OCI-LY7 (cell line): ENCODE results near the gene ADRB1. TPM values are rescaled to one million over a fixed set of nuclear protein-coding genes. Genes with fewer than 3 reads are reported as not detected.

Experiments used
- BruUV-seq: library from RNA; stranded (reverse); fragments of 400-500 nt; replicated peaks from 2 replicates; lab custom pipeline; 2021; lab: Mats Ljungman, UMichigan
- CTCF ChIA-PET: fragments of 300-600 bp; sonication (Branson Sonifier 250); formaldehyde crosslinking; loops from one replicate; lab custom pipeline; 2022; ENCODE audit warnings: antibody characterized with exemption; ENCODE audit not compliant: unreplicated experiment; lab: Charles Lee
- POLR2A ChIA-PET: fragments of 300-600 bp; sonication (Branson Sonifier 250); formaldehyde crosslinking; loops from one replicate; lab custom pipeline; 2022; ENCODE audit warnings: antibody characterized with exemption; lab: Charles Lee
- DNase-seq: peaks from one replicate; pipeline ENCODE4 v3.0.0-alpha.2; 2015; ENCODE audit warnings: low spot score
- H2AFZ ChIP-seq: fragments of 200-600 bp; sonication (generic), shearing (Covaris generic); 2 replicates; pipeline ENCODE4 v1.6.1; 2014; ENCODE audit warnings: mild to moderate bottlenecking, antibody characterized with exemption, low read length, moderate library complexity
- H3K27ac ChIP-seq: fragments of 200-600 bp; sonication (generic); 2 replicates; pipeline ENCODE4 v1.5.1; 2014; ENCODE audit warnings: mixed run types, low read depth, mild to moderate bottlenecking, moderate library complexity, low read length, inconsistent platforms; ENCODE audit not compliant: poor library complexity, severe bottlenecking
- H3K36me3 ChIP-seq: fragments of 200-600 bp; sonication (generic); 2 replicates; pipeline ENCODE4 v1.6.1; 2014; ENCODE audit warnings: mild to moderate bottlenecking, antibody characterized with exemption, low read length, moderate library complexity, mixed read lengths; ENCODE audit not compliant: insufficient read depth
- H3K4me1 ChIP-seq: fragments of 200-600 bp; sonication (generic); 2 replicates; pipeline ENCODE4 v1.5.1; 2014; ENCODE audit warnings: mild to moderate bottlenecking, low read length; ENCODE audit not compliant: insufficient read depth, poor library complexity, severe bottlenecking
- H3K4me2 ChIP-seq: fragments of 200-600 bp; sonication (generic); 2 replicates; pipeline ENCODE4 v1.6.1; 2014; ENCODE audit warnings: mild to moderate bottlenecking, low read length
- H3K4me3 ChIP-seq: fragments of 200-600 bp; sonication (generic); 2 replicates; pipeline ENCODE4 v1.5.1; 2014; ENCODE audit warnings: mild to moderate bottlenecking, low read depth, low read length; ENCODE audit not compliant: poor library complexity, severe bottlenecking
- H3K79me2 ChIP-seq: fragments of 200-600 bp; sonication (generic); 2 replicates; pipeline ENCODE4 v1.6.1; 2016; ENCODE audit warnings: low read depth, mild to moderate bottlenecking, low read length, moderate library complexity, mixed read lengths; ENCODE audit not compliant: insufficient read depth
- H3K9me2 ChIP-seq: fragments of 200-600 bp; sonication (generic); 2 replicates; pipeline ENCODE4 v1.6.1; 2016; ENCODE audit warnings: mild to moderate bottlenecking, low read length, mixed read lengths; ENCODE audit not compliant: insufficient read depth
- H3K9me3 ChIP-seq: fragments of 200-600 bp; sonication (generic); 2 replicates; pipeline ENCODE4 v1.6.1; 2014; ENCODE audit warnings: mild to moderate bottlenecking, mixed run types, low read length, mixed read lengths
- H4K20me1 ChIP-seq: fragments of 200-600 bp; sonication (generic); 2 replicates; pipeline ENCODE4 v1.6.1; 2014; ENCODE audit warnings: mild to moderate bottlenecking, antibody characterized with exemption, low read length, moderate library complexity, mixed read lengths; ENCODE audit not compliant: insufficient read depth
- CTCF ChIP-seq: fragments of 200-600 bp; sonication (generic); conservative IDR thresholded peaks from 2 replicates; pipeline ENCODE4 v1.5.1; 2014; ENCODE audit warnings: mild to moderate bottlenecking, antibody characterized with exemption, low read length, moderate library complexity, mixed read lengths
- EZH2phosphoT487 ChIP-seq: fragments of 200-600 bp; sonication (generic); IDR thresholded peaks from 2 replicates; pipeline ENCODE4 v1.6.1; 2018; ENCODE audit warnings: low read depth, borderline replicate concordance, mild to moderate bottlenecking, mixed run types, antibody characterized with exemption, low read length, moderate library complexity, mixed read lengths
- intact Hi-C: fragments of 100-400 bp; cut with micrococcal nuclease; formaldehyde crosslinking; loops from one replicate; pipeline ENCODE4 v1.10.0; 2022; ENCODE audit not compliant: unreplicated experiment
- total RNA-seq, 2 experiments: library from RNA; depleted of rRNA in 1 of 2; stranded (reverse); fragments of >200 nt in 1 of 2; shearing (Covaris generic) in 1 of 2; gene quantifications; 2 replicates each; pipeline ENCODE4 v1.2.3, GENCODE V29; 2014 to 2022

The ADRB1 gene
- total RNA-seq, 2 experiments from 2014 or later = 1.3 to 2.0 TPM

- H2AFZ ChIP-seq = no peak overlapping the region
- no peaks in the 10 kb centered on the region for H3K36me3 ChIP-seq
- no TSS peak for BruUV-seq
- H4K20me1 ChIP-seq = no peaks in the 10 kb centered on the region
- no peaks in the 10 kb centered on the region for H3K9me2 ChIP-seq
- H3K4me1 ChIP-seq = peaks cover 21% of the 10 kb centered on the region
- CTCF ChIA-PET = no interaction called here
- TF ChIP-seq EZH2phosphoT487 = no peak
- no peak for TF ChIP-seq CTCF
- intact Hi-C loops = no loop called here
- POLR2A ChIA-PET = interaction anchor here (0.6 to 1.0 kb wide), 5 partner anchors 14 to 278 kb away, joined by 3 to 8 read pairs (median 5); partner anchors contain the start of gene ADRB1
- H3K27ac ChIP-seq = no peak overlapping the region
- no peaks in the 10 kb centered on the region for H3K79me2 ChIP-seq
- no peaks in the 10 kb centered on the region for H3K9me3 ChIP-seq
- no peak for DNase-seq
- no peak overlapping the region for H3K4me3 ChIP-seq
- no peak overlapping the region for H3K4me2 ChIP-seq
These were observed 13.5 kb upstream of the ADRB1 start for GRCh38 chr10:114030140-114030539.

- ChIA-PET CTCF (no interaction called here), POLR2A (interaction anchor here (0.5 to 1.7 kb wide), 12 partner anchors 9 to 159 kb away, joined by 3 to 8 read pairs (median 4); partner anchors contain the start of gene ADRB1)
- DNase-seq = no peak
- no peak overlapping the region for H3K4me3 ChIP-seq
- no peak overlapping the region for H2AFZ ChIP-seq
- no peak overlapping the region for H3K4me2 ChIP-seq
- no peaks in the 10 kb centered on the region for H3K9me3 ChIP-seq
- TF ChIP-seq EZH2phosphoT487 (no peak), CTCF (no peak)
- no peak overlapping the region for H3K27ac ChIP-seq
- H4K20me1 ChIP-seq = no peaks in the 10 kb centered on the region
- H3K4me1 ChIP-seq = peaks cover 9% of the 10 kb centered on the region
- intact Hi-C loops = no loop called here
- BruUV-seq = no TSS peak
- no peaks in the 10 kb centered on the region for H3K79me2 ChIP-seq
- no peaks in the 10 kb centered on the region for H3K36me3 ChIP-seq
- H3K9me2 ChIP-seq = no peaks in the 10 kb centered on the region
These were observed 12.3 kb upstream of the ADRB1 start for GRCh38 chr10:114031073-114031972.

GRCh38 chr10:114033566-114033965 lies 10.1 kb upstream of the ADRB1 start:
- H3K27ac ChIP-seq = no peak overlapping the region
- no peak for DNase-seq
- H3K4me3 ChIP-seq = no peak overlapping the region
- H3K4me2 ChIP-seq = no peak overlapping the region
- no peaks in the 10 kb centered on the region for H3K36me3 ChIP-seq
- ChIA-PET CTCF (no interaction called here), POLR2A (interaction anchor here (1.1 kb wide), 1 partner anchor 9 kb away, joined by 3 read pairs; no protein-coding TSS in a partner anchor)
- H3K9me2 ChIP-seq = no peaks in the 10 kb centered on the region
- no peaks in the 10 kb centered on the region for H4K20me1 ChIP-seq
- H3K9me3 ChIP-seq = no peaks in the 10 kb centered on the region
- no peak overlapping the region for H2AFZ ChIP-seq
- intact Hi-C loops = no loop called here
- H3K79me2 ChIP-seq = no peaks in the 10 kb centered on the region
- TF ChIP-seq EZH2phosphoT487 (no peak), CTCF (no peak)
- BruUV-seq = no TSS peak
- H3K4me1 ChIP-seq = no peaks in the 10 kb centered on the region
